Endodermal cell (in vitro differentiated cells): ENCODE data around the gene WTAP. TPM values are rescaled to one million over a fixed set of nuclear protein-coding genes. Genes with fewer than 3 reads are reported as not detected.

Experiments used
- DNase-seq: peaks from one replicate; pipeline ENCODE4 v3.0.0-alpha.2; 2017
- H3K27ac ChIP-seq: 2 replicates; pipeline ENCODE4 v1.5.1; 2013; ENCODE audit warnings: mild to moderate bottlenecking, low read depth, low read length, moderate library complexity
- H3K27me3 ChIP-seq: 2 replicates; pipeline ENCODE4 v1.6.1; 2013; ENCODE audit warnings: mild to moderate bottlenecking, low read length, moderate library complexity; ENCODE audit not compliant: insufficient read depth, control insufficient read depth, poor library complexity, severe bottlenecking
- H3K36me3 ChIP-seq: 2 replicates; pipeline ENCODE4 v1.7.0; 2013; ENCODE audit warnings: mild to moderate bottlenecking, low read length, moderate library complexity; ENCODE audit not compliant: control insufficient read depth, insufficient read depth
- H3K4me1 ChIP-seq: one replicate; pipeline ENCODE4 v1.7.0; 2013; ENCODE audit warnings: low read length; ENCODE audit not compliant: control insufficient read depth, insufficient read depth
- H3K4me3 ChIP-seq: 2 replicates; pipeline ENCODE4 v1.5.1; 2013; ENCODE audit warnings: mild to moderate bottlenecking, low read length, moderate library complexity
- H3K9ac ChIP-seq: 2 replicates; pipeline ENCODE4 v1.6.1; 2013; ENCODE audit warnings: mild to moderate bottlenecking, low read length, moderate library complexity; ENCODE audit not compliant: poor library complexity, severe bottlenecking; ENCODE audit errors: extremely low read depth
- H3K9me3 ChIP-seq: 2 replicates; pipeline ENCODE4 v1.6.1; 2013; ENCODE audit warnings: mild to moderate bottlenecking, low read length, moderate library complexity; ENCODE audit not compliant: control insufficient read depth
- H3K27ac Mint-ChIP-seq: 2 replicates; pipeline ENCODE4 v1.8.0; 2020; ENCODE audit warnings: mixed read lengths
- H3K27me3 Mint-ChIP-seq: 2 replicates; pipeline ENCODE4 v1.8.0; 2021; ENCODE audit warnings: mild to moderate bottlenecking, mixed read lengths; ENCODE audit not compliant: insufficient read depth
- H3K36me3 Mint-ChIP-seq: 2 replicates; pipeline ENCODE4 v1.8.0; 2020; ENCODE audit warnings: low read depth, mixed read lengths
- H3K4me1 Mint-ChIP-seq: 2 replicates; pipeline ENCODE4 v1.8.0; 2020; ENCODE audit warnings: mixed read lengths
- H3K4me3 Mint-ChIP-seq: 2 replicates; pipeline ENCODE4 v1.8.0; 2020; ENCODE audit warnings: mild to moderate bottlenecking, moderate library complexity, mixed read lengths
- H3K9me3 Mint-ChIP-seq: 2 replicates; pipeline ENCODE4 v1.8.0; 2020; ENCODE audit warnings: mild to moderate bottlenecking, mixed read lengths
- CTCF ChIP-seq: fragments of 200-600 bp; sonication (generic); conservative IDR thresholded peaks from 2 replicates; pipeline ENCODE4 v1.5.0; 2021; ENCODE audit warnings: antibody characterized with exemption, mild to moderate bottlenecking
- WGBS, 2 experiments: methylation state at CpG; one replicate each; pipeline versions ENCODE4 v1.1.5 to v1.1.7; 2013; ENCODE audit warnings: missing lambda C conversion rate in 2 of 2, mixed read lengths in 1 of 2; ENCODE audit not compliant: insufficient coverage in 1 of 2, insufficient read length in 1 of 2; 5-methylcytosine and 5-hydroxymethylcytosine counted together
- total RNA-seq, 2 donors: library from RNA; stranded (reverse); fragmentation: NEBNext Ultra II Directional in 1 of 2; extraction: Animal tissue kit (Norgen Biotek cat#: 25700) in 1 of 2; gene quantifications; 2 replicates in 1 of 2; 3 replicates in 1 of 2; pipeline ENCODE4 v1.2.1, GENCODE V29; 2021

WTAP gene
- total RNA-seq, 2 donors from 2014 or later: 112 to 119 TPM

- Histone ChIP-seq H3K9me3 (no peaks in the 10 kb centered on the region), H3K27me3 (no peaks in the 10 kb centered on the region), H3K4me1 (no peaks in the 10 kb centered on the region), H3K27ac (no peak overlapping the region), H3K9ac (no peak overlapping the region), H3K36me3 (peaks cover 56% of the 10 kb centered on the region), H3K4me3 (no peak overlapping the region)
- peaks cover 5% of the 10 kb centered on the region for H3K4me1 Mint-ChIP-seq
- H3K27me3 Mint-ChIP-seq: no peaks in the 10 kb centered on the region
- DNase-seq: no peak
- 90% methylated on average over 3 of the region's 3 CpGs; no CpG with 5 or more reads in 1 of the 2 experiments for WGBS, 2 experiments
- H3K9me3 Mint-ChIP-seq: no peaks in the 10 kb centered on the region
- no peak overlapping the region for H3K27ac Mint-ChIP-seq
- no peak for TF ChIP-seq CTCF
- no peak overlapping the region for H3K4me3 Mint-ChIP-seq
- peaks cover 49% of the 10 kb centered on the region for H3K36me3 Mint-ChIP-seq
Measured at GRCh38 chr6:159682295-159682694, 45.0 kb upstream of the WTAP start.

- H3K4me3 Mint-ChIP-seq: no peak overlapping the region
- no peak overlapping the region for H3K27ac Mint-ChIP-seq
- H3K27me3 Mint-ChIP-seq: no peaks in the 10 kb centered on the region
- no peak overlapping the region for H3K4me3 ChIP-seq
- no peaks in the 10 kb centered on the region for H3K9me3 Mint-ChIP-seq
- peaks cover 5% of the 10 kb centered on the region for H3K4me1 Mint-ChIP-seq
- no peaks in the 10 kb centered on the region for H3K9me3 ChIP-seq
- no peak overlapping the region for H3K9ac ChIP-seq
- no peaks in the 10 kb centered on the region for H3K4me1 ChIP-seq
- peaks cover 56% of the 10 kb centered on the region for H3K36me3 ChIP-seq
- DNase-seq: no peak
- peaks cover 52% of the 10 kb centered on the region for H3K36me3 Mint-ChIP-seq
- no peak for TF ChIP-seq CTCF
- H3K27me3 ChIP-seq: no peaks in the 10 kb centered on the region
- no peak overlapping the region for H3K27ac ChIP-seq
- WGBS, 2 experiments: 95% methylated on average over 1 of the region's 1 CpG; no CpG with 5 or more reads in 1 of the 2 experiments
Measured at GRCh38 chr6:159682810-159683209, 44.5 kb upstream of the WTAP start.

GRCh38 chr6:159684013-159684304 is 43.3 kb upstream of the WTAP start:
- Histone ChIP-seq H3K4me1 (no peaks in the 10 kb centered on the region), H3K9ac (no peak overlapping the region), H3K9me3 (no peaks in the 10 kb centered on the region), H3K27ac (no peak overlapping the region), H3K36me3 (peaks cover 61% of the 10 kb centered on the region), H3K27me3 (no peaks in the 10 kb centered on the region), H3K4me3 (no peak overlapping the region)
- DNase-seq: no peak
- peaks cover 5% of the 10 kb centered on the region for H3K4me1 Mint-ChIP-seq
- no peaks in the 10 kb centered on the region for H3K27me3 Mint-ChIP-seq
- no peak for TF ChIP-seq CTCF
- no peak overlapping the region for H3K4me3 Mint-ChIP-seq
- peaks cover 54% of the 10 kb centered on the region for H3K36me3 Mint-ChIP-seq
- 83 to 87% methylated on average over 1 of the region's 1 CpG for WGBS, 2 experiments
- no peaks in the 10 kb centered on the region for H3K9me3 Mint-ChIP-seq
- no peak overlapping the region for H3K27ac Mint-ChIP-seq
